Urothelium cell line (cell line): Measurements from ENCODE around the gene ARHGEF17.
"Not testable (repeated sequence)": the region's sequence is repeated elsewhere in the genome, so short reads cannot be mapped to it uniquely, and the experiment has no call there.

ENCODE experiments used
- DNase-seq: peaks from one replicate; pipeline ENCODE4 v3.0.0; 2011; ENCODE audit warnings: low spot score, mixed read lengths
- FAIRE-seq: peaks from 2 replicates; lab custom pipeline; 2011; peaks lifted over from hg19 to GRCh38; lab: Jason Lieb, UNC

Gene ARHGEF17, protein sequence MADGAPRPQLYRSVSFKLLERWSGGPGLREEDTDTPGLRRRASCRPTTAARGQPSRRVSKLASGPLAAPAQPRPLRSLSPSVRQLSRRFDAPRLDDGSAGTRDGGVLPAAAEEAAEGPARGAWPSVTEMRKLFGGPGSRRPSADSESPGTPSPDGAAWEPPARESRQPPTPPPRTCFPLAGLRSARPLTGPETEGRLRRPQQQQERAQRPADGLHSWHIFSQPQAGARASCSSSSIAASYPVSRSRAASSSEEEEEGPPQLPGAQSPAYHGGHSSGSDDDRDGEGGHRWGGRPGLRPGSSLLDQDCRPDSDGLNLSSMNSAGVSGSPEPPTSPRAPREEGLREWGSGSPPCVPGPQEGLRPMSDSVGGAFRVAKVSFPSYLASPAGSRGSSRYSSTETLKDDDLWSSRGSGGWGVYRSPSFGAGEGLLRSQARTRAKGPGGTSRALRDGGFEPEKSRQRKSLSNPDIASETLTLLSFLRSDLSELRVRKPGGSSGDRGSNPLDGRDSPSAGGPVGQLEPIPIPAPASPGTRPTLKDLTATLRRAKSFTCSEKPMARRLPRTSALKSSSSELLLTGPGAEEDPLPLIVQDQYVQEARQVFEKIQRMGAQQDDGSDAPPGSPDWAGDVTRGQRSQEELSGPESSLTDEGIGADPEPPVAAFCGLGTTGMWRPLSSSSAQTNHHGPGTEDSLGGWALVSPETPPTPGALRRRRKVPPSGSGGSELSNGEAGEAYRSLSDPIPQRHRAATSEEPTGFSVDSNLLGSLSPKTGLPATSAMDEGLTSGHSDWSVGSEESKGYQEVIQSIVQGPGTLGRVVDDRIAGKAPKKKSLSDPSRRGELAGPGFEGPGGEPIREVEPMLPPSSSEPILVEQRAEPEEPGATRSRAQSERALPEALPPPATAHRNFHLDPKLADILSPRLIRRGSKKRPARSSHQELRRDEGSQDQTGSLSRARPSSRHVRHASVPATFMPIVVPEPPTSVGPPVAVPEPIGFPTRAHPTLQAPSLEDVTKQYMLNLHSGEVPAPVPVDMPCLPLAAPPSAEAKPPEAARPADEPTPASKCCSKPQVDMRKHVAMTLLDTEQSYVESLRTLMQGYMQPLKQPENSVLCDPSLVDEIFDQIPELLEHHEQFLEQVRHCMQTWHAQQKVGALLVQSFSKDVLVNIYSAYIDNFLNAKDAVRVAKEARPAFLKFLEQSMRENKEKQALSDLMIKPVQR (N-terminal part only)

DNA sequence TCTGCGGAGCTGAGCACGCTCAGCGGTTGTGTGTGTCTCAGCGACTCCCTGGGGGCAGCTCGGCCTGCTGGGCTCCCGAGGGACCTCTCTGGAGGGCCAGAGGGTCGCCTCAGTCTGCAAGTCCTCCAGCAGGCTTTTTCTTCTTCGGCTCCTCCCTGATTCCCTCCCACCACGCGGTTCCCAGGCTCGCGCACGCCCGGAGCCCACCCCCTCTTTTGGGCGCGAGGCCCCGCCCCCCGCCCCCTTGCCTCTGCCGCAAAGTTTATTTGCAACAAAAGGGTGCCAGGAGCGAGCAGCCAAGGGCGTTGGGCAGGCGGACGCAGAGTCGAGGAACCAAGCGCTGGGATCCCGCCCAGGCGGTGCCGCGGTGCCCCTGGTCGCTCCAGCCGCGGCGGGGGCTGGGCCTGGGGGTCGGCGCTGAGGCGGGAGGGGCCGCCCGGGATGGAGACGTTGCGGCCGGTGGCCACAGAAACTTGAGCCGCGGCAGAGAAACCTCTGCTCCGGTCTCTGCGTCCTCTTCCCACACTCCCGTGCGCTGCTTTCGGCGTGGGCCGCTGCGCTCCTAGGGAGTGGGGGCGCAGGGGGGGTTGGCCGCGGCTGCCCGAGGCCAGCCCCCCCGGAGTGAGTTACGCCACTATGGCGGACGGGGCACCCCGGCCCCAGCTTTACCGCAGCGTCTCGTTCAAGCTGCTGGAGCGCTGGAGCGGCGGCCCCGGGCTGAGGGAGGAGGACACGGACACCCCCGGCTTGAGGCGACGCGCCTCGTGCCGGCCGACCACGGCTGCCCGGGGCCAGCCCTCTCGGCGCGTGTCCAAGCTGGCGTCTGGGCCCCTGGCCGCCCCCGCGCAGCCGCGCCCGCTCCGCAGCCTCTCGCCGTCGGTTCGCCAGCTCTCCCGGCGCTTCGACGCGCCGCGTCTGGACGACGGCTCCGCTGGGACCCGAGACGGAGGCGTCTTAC, at the start of gene ARHGEF17:
Gene ARHGEF17 (plus strand): TSS at position 274 of the 958 bp plus-strand sequence. CDS start 363 bp downstream, at position 637.
- DNase-seq (peak; percentile 82), FAIRE-seq (no peak)

DNA sequence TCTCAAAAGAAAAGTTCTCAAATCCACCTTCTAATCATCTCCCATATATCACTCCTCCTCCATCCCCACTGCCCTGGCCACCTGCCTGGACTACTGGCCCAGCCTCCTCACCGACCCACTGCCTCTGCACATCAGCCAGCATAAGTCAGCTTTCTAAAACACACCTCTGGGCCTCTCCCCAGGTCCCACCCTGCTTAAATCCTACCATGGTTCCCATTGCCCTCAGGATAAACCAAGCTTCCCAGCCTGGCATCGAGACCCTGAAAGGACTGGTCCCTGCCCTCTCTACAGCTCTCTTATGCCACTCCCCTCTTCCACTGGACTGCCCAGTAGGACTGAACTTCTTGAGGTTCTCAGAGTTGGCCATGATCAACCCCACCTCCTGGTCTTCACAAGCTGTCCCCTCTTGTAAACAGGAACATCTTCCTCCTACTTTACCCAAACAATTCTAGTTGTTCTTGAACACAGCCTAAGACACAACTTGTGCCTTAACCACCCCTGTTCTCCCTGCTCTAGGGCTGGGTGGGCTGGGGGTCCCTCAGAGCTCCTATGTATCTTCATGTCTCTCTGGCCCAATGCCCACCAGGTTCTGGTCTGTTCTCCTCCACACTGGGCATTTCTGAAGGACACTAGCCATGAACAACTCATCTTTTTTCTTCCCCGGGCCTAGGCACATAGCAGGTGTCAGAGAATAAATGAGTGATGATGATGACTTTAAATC, 48.5 kb upstream of the ARHGEF17 start:
- FAIRE-seq, result no peak

DNA sequence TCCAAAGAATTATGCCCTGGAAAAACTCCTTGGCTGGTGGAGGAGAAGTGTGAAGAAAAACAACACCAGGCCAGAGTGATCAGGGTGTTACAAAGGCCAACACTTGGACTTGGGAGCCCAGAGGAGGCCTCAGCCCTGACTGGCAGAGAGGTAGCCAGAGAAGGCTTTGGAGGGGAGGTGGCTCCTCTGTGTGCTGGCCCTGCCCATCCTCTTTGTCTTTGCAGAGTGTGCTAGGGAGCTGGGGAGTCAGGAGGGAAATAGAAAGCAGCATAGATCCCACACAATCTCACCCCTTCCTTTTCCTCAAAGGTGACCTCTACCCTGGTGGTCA, 48.0 kb upstream of the ARHGEF17 start:
- FAIRE-seq, result no peak
- DNase-seq, result no peak

More for the DNA sequence above, 48.5 kb upstream of the ARHGEF17 start:
- DNase-seq, result no peak

DNA sequence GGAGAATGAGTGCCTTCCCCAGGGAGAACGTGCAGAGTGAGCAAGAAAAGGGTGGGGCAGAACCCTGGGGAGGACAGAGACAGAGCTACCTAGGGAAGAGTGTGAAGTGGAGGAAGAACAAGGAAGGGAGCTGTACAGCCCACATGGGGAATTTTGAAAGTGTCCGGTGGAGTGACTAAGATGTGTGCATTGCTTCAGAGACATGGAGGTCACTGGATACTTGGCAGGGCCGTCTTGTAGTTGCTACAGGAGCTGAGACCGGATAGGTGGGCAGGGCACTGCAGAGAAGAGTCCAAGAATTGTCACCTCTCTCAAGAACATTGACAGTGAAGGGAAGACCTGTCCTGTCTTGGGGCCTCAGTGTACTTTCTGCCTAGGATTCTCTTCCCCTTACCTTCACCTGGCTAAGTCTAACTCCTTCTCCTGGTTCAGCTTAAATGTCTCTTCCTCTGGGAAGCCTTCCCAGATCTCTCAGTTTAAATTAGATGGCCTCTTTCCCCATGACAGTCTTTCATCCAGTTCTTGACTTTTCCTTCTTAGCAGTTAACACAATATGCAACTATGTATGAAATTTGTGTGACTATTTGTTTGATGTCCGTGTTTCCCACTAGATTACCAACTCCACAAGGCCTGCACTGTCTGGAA, 45.1 kb upstream of the ARHGEF17 start:
- FAIRE-seq (no peak), DNase-seq (no peak)

DNA sequence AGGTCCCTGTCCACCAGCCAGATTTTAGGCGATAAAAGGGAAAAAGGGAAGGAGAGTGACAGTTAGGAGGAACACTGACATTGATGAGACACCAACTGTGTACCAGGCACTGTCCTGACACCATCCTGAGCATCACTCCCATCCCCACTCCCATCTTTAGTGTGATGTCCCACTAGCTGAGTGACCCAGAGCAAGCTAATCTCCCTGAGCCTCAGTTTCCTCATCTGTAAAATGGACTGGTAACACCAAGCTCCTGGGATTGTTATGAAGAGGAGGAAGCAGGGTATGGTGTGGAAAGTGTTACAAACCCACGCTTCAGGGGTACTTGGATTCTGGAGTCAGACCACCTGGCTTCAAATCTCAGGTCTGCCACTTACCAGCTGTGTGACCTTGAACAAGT, 44.4 kb upstream of the ARHGEF17 start:
- DNase-seq (no peak), FAIRE-seq (no peak)

DNA sequence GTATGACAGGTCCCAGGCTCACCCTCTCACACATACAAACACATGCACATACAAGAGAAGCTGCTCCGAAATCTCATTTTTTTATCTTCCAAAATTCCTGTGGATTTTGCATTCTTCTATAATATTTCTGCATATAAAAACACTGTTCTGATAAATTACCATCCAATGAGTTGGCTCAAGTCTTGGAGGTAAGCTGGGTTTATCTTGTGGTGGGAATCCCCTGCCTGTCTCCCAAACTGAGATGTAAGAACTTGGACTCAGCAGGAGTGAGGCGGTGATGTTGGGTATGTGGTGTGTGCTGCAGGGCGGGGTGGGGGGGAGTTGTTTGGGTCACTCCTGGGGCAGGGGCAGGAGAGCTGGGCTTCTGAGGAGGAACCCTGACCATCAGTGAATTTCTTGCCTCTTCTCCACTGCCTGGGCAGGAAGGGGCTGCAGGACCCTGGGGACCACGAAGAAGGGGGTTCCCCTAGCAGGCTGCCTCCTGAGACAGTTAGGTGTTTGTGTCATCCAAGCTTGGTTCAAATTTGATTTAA, 42.7 kb upstream of the ARHGEF17 start:
- DNase-seq (no peak), FAIRE-seq (no peak)

DNA sequence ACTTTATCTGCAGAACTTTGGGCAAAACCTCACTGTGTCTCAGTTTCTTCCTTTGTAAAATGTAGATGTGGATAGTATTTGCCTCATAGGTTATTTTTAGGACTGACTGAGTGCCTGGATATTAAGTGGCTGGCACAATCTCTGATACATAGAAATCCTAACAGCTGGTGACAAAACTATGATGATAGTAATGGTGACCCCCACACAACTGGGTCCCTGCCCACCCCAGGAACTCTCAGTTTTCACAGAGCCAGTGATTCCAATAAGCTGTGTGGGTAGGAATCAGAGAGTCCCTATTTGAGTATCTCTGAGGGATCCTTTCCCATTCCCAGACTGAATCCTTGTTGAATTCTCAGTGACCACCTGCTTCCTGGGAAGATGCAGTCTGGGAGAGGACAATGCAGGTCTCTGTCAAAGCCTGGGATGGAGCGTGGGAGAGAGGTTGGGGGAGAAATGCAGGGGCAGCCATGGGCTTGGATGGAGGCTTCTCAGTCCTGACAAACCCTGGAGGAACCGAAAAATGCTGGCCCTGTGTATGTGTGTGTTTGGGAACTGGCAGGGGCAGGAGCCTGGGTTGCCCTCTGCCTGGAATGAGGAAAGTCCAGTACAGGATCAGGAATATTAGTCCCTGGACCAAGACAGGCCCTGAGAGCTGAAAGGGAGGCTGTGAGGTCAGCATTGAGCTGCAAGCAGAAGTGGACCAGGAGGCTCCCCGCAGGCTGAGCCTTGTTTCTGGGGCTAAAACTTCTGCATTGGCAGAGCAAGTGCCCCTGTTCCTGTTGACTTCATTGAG, 42.0 kb upstream of the ARHGEF17 start:
- DNase-seq (no peak), FAIRE-seq (no peak)

DNA sequence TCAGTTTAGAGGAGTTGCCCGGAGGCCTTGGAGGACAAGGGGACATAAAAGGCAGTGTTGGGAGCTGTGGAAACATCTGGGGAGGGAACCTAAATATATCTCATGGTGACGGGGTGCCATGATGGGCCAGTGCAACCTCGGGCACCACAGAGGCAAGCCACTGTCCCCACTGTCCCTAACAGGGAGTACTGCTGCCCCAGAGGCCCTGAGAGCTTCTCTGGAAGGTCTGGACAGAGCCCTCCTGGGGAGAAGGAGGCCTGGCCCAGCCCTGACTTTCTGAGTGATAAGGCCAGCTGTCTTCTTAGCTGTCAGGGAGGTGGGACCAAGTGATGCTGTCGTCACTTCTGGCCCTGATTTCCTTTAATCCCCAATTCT, 41.4 kb upstream of the ARHGEF17 start:
- no peak for FAIRE-seq
- DNase-seq, result no peak

DNA sequence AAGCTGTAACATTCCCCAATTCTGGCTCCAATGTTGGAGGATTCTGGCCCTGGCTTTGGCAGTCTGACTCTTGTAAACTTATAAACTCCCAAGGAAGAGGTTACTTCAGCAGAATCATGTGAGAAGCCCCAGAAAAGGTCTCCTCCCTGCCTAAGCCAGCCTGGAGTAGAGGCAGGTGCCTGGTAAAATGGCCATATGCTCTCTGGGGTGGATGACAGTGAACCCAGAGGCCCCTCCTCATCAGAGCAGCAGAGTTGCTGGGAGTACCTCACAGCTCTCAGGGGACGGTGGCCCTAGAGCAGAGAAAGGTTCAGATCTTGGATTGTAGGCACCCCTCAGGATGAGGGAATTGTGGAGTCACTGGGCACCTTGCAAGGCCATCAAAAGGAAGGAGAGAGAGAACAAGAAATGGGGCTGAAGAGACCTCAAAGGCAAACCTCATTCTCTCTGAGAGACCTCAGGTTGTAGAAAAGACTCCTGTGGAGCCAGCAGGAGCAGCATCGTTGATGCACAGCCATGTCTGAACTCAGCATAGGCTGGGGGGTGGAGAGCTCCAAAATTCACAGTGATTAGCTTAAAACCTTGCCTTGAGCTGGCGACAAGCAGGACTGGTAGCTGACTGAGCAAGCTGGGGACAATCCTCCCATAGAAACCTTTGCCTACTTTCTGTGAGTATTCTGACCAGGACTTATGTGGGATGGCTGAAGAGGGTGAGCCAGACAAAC, 40.8 kb upstream of the ARHGEF17 start:
- FAIRE-seq, result no peak

DNA sequence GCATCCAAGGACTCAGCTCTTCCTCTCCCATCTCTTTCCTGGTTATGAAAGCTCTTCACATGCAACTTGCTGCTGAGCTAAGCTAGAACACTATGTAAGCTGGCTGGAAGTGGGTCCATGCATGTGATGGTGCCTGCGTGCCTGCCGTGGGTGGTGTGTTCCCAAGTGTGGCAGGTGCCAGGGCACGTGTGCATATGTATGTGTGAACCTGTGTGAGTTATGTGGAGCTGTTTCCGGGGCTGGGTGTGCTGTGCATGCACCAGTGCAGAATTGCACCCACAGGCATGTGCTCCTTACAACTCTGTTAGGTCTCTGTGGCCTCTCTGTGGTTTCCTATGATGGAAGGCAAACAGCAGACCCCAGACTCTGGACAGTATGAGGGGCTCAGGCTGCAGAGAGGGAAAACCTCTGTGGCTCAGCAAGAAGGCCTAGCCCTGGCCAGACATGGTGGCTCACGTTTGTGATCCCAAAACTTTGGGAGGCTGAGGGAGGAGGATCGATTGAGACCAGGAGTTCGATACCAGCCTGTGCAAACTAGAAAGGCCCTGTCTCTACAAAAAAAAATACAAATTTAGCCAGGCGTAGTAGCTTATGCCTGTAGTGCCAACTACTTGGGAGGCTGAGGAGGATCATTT, 40.1 kb upstream of the ARHGEF17 start:
- DNase-seq (no peak), FAIRE-seq (no peak)

More for the DNA sequence above, 40.8 kb upstream of the ARHGEF17 start:
- no peak for DNase-seq

DNA sequence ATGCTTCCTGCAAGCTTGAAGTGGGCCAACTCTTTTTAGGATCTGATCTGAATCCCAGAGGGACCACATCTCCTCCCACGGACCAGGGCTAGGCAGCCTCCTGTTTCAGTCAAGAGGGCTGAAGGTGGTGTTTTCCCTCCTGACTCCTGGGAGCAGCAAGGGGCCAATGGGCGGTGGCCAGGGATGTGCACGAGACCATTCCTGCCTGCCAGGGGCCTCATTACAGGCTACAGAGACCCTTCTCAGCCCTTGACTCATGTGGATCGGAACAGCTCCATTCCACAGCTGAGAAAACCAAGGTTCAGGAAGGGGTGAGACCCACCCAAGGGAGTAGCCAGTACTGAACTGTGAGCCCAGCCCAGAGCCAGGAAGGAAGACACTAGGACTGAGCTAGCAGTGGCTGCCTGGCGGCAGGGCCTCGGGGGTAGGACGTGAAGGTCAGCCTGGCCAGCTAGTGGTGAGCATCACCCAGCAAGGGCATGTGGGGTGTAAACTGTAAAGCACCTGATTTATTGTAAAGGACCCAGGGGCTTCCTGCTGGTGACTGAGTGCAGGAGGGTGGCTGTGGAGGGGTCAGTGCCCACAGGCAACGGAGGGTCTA, 39.3 kb upstream of the ARHGEF17 start:
- DNase-seq (no peak), FAIRE-seq (no peak)

DNA sequence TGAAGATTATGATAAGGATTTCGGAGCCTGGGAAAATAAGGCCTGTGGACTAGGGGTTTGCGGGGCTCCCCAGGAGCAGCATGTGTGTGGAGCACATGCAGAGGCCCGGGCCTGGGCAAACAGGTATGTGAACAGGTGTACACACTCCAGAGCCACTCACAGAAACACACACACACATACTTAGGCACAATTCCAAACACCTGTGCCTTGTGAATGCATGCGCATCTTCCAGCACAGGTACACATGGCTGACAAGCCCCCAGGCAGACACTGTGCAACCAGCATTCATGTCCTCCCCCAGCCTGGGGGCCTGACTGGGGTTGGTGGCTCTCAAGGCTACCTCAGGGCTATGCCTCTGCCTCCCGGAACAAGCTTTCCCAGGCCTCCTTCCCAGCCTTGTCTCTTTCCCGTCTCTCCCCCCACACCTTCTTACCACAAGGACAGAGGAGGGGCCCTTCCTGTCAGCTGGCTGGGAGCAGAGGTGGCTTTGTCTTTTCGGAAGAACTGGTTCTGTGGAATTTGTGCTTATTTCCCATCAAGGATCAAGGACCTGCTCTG, 38.5 kb upstream of the ARHGEF17 start:
- DNase-seq (no peak), FAIRE-seq (no peak)

DNA sequence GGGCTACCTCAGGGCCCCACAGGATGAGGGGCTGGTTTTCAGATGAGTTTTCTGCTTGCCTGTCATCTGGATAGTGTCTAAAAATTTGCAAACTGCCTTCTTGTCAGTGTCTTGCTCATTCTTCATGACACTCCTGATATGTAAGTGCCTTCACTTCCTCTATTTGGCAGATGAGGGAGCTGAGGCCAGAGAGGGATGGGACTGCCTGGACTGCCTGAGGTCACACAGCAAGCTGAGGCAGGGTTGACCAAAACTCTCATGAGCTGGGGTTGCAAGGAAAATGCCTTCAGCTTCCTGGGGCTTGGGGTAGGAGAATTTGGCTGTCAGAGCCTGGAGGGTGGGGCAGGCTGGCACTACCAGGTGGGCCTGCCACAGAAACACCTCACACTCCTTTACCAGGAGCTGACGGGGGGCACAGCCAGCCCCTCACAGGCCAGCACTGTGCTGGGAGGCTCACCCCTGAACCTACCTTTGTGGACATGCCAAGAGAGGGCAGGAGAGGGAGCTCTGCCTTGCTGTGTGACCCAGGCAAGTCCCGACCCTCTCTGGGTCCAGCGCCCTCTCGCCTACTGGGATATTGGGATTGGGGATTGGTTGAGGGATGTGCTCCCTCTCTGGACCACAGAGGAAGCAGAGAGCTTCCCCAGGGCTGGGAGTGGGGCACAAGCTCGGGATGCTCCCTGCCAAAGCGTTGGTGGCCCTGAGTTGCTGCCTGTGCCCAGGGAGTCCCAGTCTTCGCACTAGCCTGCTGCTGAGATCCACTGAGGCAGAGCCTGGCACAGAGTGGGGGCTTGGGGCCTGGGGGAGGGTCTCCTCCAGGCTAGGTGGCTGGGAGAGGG, 37.8 kb upstream of the ARHGEF17 start:
- DNase-seq (no peak), FAIRE-seq (no peak)

DNA sequence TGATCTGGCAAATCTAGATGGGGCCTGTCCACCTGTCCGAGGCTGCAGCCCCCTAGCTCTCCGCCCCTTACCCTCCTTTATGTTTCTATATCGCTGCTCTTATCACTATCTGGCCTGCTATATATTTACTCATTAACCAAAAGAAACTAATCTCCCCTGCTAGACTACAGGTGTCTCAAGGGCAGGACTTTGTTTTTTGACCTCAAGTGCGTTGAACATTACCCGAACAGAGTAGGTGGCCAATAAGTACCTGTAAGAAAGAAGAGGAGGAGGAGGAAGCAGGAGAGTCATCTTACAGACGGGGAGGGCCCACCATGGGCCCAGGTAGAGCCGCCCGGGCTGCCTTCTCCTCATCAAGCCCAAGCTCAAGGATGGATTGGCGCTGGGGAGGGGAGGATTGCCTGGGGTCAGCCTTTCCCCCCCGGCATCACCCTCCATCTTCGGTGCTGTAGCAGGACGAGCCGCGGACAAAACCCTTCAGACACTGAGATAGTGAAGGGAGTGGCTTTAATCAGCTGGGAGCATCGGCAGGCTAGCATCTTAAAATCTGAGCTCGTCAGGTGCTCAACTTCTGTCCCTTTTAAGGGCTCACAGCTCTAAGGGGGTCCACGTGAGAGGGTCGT, 37.1 kb upstream of the ARHGEF17 start:
- no peak for DNase-seq
- FAIRE-seq, result no peak

DNA sequence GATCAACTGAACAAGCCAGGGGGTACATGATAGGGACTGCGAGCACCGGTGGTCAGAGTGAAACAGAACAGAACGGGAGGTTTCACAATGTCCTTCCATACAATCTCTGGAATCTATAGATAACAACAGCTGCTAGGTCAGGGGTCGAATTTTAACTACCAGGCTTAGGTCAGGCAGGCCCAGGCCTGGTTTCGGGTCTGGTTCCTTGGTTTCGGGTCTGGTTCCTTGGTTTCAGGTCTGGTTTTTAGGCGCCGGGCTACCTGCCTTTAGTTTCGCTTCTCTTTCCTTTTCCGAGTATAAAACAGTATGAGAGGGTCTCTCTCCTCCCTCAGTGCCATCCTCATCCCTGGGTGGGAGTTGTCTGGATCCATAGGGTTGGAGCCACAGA, 36.6 kb upstream of the ARHGEF17 start:
- DNase-seq, FAIRE-seq: not testable (repeated sequence)
